Measurements from ENCODE around the gene CHMP6.

GRCh38 chr17:80964859-80965580 is 26.6 kb upstream of the CHMP6 start:
- TF ChIP-seq CTCF (IDR thresholded peaks at IDR 0.05), result no peak
- TF ChIP-seq POLR2A (IDR thresholded peaks at IDR 0.05), result no peak
